DMS79 treated with DMSO at 0.1 percent for 48 hours (cell line): Measurements from ENCODE around the gene TOMM40L.

Experiments used
- DNase-seq: peaks from one replicate; lab custom pipeline; 2025; lab: John Stamatoyannopoulos, UW

The TOMM40L gene

DNA sequence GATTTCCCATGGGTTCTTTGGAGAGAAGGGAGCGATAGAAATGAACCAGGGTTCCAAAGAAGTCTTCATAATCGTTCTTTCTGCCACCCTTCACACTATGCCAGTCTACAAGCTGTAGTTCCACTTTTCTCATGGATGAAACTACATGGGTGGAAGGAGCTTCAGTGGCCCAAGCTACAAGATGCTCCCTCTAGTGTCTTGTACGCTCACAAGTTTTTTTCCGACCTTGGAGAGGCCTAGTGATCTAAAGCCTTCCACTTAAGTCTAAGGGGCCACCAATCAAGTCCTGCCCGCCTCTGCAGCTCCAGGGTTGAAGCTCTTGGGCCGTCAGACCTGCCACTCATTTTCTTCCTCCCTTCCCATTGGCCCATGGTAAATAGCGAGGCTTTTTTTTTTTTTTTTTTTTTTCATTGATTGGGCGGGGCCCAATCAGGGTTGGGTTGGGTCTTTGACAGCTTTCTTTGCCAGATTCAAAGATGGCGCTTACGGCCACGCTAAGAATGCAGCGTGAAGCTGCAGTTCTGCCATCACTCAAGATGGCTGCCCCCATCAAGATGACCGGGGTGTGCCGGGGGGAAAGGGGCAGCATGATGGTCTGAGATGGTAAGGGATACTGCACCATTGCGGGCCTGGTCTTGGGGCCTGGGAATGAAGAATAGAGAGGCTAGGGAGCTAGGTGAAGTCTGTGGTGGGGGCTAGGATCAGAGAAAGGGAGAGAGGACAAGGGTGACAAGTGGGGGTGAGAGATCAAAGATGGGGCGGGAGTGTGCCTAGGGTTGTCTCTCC, at the start of gene TOMM40L:
TOMM40L (plus strand) TSS at position 527 of the 786 bp plus-strand sequence. CDS start 430 bp downstream, outside the sequence.
- DNase-seq, result peak; percentile 92

DNA sequence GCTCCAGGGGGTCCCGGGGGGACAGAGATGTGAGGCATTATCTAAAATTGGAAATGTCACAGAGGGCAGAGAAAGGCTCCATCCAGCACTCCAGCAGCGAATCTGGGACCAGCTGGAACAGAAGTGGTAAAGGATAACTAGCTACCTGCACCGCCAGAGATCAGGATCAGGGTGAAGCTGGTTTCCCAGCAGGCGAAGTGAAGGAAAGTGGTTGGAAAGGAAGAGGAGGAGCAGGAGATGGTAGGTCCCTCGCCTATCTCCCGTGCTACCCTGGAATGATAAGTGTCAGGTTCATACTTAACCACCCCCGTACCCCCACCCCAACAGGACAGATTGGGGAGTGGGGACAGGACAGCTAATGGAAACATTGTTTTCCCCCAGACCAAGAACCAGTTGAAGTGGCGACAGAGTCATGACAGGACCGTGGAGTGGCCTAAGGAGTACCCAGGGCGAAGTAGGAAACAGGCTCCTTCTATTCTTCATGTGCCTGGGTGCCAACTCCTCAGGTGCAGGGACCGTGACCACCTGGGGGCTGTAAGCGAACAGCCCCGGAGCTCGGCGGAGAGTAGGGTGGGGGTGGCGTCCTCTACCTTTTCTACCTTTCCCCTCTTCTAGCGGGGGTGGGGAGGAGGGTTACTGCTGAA, 49.3 kb upstream of the TOMM40L start:
- peak; percentile 47 for DNase-seq

DNA sequence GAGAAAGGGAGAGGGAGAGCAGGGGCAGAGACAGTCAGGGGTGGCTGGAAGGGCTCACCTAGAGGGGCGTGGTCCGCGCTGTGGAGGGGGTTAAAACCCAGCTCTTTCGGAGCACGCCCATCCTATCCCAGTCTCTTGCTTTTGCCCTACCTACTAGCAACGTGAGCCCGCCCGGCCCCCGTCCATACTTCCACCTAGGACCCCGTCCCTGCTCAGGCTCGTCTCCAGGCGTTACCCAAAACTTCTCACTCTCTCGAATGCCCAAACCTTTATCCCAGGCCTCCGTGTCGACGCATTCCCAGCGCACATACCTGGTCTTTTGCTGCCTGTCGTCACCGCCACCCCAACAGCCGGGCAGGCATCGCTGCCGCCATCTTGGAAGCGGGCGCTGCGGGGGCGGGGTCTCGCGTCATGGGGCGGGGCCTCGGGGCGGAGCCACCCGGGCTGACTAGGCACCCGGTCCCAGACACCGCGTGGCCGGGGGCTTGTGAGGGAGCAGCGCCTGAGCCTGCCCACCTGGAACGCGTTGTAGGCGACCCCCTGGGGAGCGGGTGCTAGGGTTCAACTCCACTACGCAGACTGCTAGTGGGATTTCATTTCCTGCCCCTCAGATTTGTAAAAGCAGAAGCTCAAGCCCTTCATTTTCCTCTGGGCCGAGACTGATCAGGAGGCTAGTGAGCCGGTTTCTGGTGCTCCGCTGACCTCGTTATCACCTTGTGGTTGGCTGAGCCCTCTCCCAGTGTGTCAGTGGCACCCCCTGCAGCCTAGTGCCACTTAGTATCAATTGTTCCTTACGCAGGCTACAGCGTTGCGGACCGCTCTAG, 48.5 kb upstream of the TOMM40L start, which contains the start of gene B4GALT3:
B4GALT3 (minus strand) TSS at position 396 of the 824 bp plus-strand sequence. CDS start 1,447 bp downstream, outside the sequence.
- DNase-seq, result peak; percentile 89

DNA sequence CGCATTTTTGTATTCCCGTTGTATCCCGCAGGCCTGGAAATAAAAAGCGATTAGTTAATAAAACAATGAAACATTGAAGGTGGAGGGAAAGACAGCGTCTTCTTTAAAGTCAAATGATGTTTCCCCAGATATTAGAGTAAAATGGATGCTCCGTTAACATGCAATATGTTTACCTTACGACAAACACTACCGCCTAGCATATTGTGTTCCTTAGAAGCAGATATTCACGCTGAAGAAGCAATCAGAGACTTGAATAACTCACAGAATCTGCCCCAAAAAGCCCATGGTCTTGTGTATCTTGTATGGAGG, 48.0 kb upstream of the TOMM40L start:
- DNase-seq, result peak; percentile 69

DNA sequence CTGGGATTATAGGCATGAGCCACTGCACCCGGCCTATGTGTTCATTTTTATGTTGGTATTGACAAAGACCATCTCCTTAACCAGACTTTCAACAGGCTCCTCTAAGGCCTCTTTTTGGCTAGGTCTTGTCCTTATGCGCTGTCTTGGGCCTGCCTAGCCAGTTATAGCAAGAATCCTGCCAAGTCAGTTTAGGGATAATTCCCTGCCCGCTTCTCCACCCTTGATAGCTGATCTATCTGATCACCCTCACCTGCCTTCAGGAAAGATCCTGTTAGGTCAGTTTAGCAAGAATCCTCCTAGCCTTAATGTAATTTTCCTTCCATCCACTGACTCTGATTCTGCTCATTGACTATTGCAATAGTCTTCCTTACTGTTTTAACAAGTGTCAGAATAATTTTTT, 46.2 kb upstream of the TOMM40L start:
- no peak for DNase-seq

DNA sequence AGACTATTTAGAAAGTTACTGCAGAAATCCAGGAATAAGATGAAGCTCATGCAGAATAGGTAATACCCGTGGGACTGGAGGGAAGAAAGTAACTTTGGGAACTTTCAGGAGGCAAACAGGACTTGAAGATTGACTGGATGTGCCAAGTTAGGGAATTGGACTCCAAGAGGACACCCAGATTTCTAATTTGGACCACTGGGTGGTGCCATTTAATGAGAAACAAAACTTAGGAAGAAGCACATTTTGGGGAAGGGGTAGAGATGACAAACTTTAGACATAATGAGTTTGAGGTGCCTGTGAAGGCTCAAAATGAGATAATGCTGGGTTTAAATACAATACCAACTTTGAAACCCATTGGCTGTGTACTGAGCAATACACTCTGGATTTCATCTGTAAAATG, 45.2 kb upstream of the TOMM40L start:
- no peak for DNase-seq

DNA sequence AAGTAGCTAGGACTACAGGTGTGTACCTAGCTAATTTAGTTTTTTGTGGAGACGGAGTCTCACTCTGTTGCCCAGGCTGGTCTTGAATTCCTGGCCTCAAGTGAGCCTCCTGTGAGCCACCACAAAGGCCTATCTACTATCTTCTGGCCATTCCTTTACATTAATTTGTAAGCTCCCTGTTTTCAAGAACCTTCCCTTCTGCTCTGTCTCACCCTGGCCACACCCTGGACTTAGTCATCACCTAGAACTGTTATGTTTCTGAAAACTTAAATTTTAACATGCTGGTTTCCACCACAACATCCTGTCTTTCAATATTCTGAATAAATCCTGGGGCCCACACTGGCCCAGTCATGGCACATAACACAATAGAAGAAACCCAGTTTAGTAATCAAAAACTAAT, 43.6 kb upstream of the TOMM40L start:
- DNase-seq, result no peak

DNA sequence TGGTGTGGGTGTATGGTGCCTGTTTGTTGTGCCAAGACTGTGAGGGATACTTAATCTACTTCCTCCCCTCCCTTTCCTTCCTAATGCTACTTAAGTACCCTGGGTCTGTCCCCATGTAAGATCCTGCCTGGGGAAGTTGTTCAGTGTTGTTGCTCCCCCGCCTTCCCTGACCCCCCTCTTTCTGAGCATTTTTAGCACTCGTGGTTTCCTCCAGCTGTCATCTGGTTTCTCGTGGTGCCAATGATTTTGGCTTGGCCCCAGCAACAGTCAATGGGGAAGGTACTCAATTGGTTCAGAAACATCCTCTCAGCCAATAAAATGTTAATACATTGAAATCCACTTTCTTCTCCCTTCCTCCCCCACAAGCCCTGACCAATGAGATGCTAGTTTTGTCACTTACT, 40.6 kb upstream of the TOMM40L start:
- DNase-seq, result peak; percentile 2

DNA sequence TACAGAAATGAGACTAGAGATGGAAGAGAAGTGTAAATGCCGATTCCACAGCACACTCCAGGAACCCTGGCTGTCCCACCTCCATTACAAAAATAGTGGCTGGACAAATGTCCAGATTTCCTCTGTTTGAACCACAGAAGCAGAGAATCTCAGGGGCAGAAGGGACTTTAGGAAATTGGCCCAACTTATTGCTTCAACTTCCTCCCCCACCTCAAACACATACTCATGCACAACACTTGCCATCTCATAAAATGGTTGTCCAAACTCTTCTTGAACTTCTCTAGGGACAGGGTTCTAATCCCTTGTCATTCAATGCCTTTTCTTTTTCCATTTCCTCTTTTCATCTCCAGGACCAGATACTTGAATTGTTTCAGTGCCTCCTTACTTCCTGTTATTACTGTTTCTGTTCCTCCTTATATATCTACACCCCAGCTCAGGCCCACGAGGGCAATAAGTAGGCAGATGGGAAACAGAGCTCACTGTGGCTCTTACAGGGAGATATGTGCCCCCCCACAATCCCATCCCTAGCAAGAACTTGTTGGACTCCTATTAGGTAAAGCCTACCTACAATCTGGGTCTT, 40.0 kb upstream of the TOMM40L start:
- no peak for DNase-seq

DNA sequence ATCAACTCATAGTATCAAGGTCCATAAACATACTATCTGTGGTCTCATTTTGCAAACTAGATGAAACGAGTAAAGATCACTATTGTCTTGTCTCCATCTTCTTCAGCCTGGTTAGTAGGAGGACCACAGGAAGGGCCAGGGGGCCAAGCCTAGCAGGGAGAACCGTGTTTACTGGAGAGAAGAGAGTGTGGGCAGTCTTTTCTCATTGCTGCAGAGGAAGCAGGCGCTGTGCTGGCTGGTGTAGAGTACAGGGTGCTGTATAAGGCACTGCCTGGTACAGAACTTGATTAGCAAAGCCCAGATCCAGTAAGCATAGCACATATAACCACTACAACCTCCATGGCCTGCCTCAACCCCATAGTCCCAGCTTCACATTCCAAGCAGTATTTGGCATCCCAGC, 38.5 kb upstream of the TOMM40L start:
- no peak for DNase-seq

DNA sequence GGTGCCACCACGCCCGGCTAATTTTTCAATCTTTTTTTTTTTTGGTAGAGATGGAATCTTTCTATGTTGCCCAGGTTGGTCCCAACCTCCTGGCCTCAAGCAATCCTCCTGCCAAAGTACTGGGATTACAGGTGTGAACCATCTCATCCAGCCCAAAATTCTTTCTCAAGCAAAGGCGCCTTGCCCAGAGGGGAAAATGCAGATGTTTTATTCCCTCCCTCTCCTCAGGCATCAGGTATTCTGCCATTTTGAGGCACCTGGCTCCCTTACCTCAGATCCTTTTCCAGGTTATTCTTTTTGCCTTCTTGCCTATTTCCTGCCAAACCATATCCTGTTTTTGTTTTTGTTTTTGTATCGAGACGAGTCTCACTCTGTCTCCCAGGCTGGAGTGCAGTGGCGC, 37.5 kb upstream of the TOMM40L start:
- no peak for DNase-seq

DNA sequence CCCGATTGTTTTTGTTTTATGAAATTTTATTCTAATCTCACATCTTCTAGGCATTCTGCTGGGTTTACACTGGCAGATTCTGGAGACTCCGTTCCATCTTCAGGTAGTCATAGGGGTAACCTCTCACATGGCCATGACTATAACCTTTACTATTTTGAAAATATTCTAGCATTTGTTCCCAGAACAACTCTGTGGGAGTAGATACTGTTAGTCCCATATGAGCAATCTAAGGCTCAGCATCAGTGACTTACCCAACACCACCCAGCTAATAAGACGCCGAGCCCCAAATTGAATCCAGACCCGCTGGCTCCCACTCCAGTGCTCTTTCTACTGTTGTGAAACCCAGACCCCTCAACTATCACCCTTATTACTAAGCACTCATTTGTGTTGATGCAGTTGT, 36.8 kb upstream of the TOMM40L start:
- no peak for DNase-seq

DNA sequence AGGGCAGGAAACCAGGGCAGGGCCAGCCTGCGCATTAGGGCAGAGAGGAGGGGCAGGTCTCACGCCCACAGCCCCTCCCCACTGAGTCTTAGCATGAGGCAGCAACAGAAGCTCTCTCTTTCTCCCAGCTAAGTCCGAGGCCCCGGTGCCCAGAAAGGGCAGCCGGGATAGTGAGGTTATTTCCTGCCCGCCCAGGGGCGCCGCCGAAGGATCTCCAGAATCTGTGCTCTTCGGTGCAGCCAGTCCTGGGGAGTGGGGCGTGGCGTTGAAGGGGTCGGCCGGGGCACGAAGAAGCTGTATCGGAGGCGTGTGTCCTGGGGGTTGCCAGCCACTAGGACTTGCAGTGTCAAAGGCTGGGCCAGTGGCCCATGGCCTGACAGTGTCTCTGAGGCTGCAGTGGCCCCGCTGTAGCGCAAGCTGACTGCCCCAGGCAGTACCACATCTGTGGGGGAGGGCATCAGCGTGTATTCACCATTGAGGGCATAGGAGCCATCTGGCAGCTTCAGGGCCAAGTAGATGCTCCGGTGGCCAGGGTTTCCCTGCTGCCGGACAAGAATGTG, 34.8 kb upstream of the TOMM40L start:
- no peak for DNase-seq

DNA sequence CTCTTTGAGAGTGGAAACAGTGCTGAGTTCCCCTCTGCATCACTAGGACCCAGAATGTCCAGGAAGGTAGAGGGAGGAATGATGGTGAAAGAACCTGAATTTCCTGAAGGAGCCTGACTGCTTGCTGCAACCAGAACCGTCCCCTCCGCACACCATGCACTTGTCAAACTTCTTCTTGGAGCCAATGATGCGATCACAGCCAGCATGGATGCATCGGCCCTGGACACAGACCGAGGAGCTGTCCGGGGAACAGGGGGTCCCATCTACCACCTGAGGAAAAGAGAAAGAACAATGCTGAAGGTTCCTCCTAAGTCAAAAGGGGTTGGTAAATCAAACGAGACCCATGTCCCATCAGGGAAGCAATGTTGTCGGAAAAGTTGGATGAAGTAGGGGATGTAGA, 33.9 kb upstream of the TOMM40L start:
- no peak for DNase-seq

DNA sequence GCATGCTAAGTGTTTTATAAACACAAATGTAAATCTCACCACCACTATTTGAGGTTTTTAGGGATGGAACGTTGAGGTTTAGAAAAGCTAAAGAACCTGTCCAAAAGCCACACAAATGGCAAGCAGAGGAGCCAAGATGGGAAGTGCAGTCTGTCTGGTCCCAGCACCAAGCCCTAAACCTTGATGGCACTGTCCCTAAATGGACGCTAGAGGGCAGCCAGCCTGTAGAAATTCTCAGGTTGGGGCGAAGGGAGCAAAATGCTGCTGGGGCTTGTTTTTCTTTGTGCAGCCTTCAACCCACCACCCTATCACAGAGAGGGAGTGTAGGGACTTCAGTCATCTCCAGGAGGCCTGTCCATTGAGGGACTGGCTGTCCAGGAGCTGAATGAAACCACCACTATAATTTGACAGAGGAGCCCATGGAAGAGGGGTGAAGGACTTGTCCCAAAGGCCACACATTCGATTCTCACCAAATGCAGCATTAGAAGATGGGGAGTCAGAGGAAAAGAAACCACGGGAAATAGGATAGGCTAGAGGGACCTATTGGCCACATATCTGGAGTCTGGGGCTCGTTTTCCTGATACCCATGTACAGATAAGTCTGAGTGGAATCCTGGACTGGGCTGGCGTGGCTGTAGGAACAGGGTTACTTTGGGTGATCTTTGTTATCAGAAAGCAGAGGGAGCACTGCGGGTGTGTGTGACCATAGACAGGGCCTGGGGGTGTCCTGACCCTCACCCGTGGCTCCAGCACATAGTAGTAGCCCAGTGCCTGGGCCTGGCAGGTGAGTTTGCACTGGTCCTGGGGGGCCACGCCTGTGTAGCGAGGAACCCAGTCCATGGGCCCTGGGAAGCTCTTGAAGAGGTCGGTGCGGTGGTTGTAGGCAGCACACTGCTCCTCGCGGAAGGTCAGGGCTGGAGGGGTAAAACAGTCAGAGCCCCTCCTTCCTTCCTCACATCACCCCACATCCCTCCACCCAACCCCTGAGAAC, 33.1 kb upstream of the TOMM40L start:
- peak; percentile 66 for DNase-seq

DNA sequence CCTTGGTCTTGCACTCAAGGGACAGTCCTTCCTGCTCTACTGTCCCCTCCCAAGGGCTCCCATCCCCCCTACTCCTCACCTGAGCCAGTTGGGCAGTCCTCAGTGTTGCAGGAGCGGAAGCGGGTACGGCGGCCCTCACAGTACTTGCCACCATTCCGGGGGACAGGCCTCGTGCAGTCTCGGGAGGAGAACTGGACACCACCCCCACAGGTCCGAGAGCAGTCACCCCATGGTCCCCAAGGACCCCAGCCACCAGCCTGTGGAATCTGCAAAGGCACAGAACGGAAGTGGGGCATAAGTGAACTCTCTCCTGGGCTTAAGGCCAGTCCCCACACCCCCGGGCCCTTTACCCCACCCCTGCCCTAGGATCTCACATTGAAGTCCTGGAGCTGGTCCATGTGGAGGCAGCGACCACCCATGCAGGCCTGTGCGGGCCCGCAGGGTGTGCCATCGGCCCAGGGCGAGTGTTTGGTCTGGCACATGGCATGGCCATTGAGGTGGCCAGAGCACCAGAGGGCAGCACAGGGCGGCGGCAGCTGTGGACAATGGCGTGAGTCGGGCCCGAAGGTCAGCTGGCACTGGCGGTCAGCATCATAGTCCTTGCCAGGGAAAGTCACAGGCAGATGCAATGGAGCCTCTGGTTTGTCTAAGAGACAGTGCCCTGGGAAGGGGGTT, 32.2 kb upstream of the TOMM40L start:
- no peak for DNase-seq

DNA sequence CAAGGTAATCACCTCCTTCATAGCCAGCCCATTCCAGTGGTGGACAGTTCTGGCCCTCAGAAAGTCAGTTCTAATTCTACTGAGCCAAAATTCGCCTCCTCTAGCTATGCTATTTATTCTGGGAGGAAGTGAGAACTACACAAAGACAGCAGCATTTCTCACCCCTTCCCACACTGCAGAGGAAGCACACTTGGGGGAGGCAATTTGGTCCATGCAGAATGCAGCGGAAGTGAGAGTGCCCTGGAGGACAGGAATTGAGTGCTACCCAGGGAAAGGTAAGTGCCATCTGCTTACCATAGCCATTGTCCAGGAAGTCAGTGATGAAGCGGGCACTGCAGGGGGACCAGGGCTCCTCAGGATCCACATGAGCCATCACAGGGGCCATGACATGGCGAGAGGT, 30.7 kb upstream of the TOMM40L start:
- DNase-seq, result no peak

DNA sequence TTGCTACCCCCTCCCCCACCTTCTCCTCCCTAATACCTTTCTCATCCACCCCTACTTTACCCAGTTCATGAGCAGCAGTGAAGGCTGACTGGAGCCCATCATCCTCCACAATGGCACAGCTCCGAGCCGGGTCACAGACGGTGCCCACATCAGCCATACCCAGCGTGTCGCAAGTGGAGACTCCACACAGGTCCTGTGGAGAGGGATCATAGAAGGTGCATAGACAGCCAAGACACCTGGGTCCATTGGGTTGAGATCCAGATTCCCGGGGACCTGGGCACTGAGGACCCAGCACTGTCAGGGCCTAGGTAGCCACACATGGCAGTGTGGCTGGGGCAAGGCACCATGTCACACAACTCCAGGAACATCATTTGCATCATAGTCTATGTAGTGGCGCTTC, 29.7 kb upstream of the TOMM40L start:
- no peak for DNase-seq

DNA sequence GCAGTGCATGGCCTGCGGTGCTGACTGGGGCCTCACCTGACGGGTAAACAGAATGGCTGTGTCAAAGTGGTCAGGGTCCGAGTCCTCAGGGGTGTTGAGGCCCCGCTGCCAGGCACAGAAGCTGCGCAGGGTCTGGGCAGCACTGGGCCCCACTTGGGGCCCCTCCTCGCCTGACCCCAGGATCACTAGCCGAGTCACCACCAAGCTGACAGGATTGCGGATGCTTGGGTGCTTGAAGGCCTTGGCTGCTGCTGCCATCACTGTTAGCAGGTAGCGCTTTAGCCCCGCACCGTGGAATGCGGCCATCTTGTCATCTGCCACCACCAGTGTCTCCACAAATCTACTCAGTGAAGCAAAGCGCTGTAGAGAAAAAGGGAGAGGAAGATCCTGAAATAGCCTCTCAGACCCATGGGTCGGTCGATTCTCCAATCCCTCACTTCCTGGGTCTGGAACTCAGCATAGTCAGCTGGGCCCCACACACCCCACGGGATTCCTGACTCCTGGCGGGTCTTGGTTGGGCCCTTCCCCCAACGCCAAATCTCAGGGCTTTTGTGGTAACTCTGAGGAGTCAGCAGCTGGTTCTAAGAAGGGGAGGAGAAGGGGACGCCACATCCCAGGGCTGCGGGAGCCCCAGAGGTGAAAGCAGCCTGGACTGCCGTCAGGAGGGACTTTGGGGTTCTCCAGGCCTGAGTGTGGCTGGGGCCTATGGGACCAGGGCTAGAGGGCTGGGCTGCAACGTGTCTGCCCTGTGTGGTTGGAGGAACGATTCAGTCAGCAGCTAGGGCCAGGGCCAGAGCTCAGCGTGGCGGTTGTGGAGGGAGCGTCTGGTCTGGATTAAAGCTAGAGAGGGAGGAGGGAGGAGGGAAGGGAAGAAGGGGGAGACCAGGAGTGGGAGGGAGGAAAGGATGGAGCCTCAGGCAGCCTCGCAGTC, 29.1 kb upstream of the TOMM40L start:
- DNase-seq, result no peak
